DMS153 (cell line): ENCODE results near the gene PTGDS.
A peak's percentile ranks its signal among the peaks of the same experiment; 100 is the strongest.

Experiments used
- DNase-seq: peaks from one replicate; lab custom pipeline; 2025; lab: John Stamatoyannopoulos, UW

The PTGDS gene

DNA sequence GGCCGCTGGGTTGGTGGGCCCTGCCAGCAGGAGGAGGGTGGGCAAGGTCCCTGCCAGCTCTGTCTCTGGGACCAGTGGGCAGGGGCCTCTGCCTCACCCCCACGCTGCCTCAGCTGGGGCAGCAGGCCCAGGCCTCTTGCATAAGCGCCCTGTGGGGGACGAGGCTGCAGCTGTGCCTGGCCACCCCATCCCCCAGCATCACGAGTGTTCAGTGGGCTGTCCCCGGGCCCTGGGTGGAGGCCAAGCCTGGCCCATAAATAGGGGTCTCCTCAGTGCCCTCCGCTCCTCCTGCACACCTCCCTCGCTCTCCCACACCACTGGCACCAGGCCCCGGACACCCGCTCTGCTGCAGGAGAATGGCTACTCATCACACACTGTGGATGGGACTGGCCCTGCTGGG, at the start of gene PTGDS:
Gene PTGDS, plus strand, starts transcription at position 282 of the 400 bp plus-strand sequence. Its CDS starts 75 bp downstream, at position 357.
- no peak for DNase-seq

DNA sequence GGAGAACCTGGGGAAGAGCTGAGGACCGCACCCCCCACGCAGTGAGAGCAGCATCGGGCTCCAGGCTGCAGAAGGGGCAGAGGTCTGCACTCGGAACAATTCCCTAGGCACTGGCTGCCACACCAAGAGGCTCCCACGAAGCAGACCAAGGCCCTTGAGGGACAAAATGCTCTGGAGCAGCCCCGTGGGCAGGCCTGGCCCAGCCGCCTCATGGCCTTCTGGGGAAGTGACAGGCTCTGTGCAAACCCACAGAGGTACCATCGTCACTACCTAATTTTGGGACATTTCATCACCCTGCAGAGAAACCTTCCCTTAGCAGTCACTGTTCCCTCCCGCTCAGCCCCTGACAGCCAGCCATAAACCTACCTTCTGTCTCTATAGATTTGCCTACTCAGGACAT, 48.7 kb upstream of the PTGDS start:
- DNase-seq, result no peak

DNA sequence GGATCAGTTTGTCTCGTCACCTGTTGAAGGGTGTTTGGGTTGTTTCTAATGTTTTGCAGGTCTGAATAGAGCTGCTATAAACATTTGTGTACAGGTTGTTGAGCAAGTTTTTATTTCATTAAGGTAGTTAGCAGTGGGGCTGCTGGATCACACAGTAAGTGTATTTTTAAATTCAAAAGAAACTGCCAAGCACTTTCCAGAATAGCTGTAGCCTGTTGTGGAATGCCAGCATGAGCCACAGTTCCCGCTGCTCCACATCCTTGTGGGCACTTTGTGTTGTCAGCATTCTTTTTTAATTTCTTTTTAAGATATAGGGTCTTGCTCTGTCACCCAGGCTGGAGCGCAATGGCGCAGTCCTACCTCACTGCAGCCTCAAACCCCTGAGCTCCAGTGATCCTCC, 47.3 kb upstream of the PTGDS start:
- no peak for DNase-seq

DNA sequence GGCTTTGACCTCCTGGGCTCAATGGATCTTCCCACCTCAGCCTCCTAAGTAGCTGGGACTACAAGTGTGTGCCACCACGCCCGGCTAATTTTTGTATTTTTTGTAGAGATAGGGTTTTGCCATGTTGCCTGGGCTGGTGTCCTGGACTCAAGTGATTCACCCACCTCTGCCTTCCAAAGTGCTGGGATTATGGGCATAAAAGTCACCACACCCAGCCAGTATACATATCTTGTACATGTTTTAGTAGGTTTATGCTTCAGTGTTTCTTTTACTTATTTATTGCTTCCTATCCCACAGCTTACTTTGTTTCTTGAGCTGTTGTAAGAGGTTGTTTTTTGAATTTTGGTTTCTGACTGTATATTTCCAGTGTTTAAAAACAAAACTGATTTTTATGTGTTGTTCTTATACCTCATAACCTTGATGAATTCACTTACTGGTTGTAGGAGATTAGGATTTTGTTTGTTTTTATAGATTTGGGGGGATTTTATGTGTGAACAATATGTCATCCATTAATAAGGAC, 45.6 kb upstream of the PTGDS start:
- DNase-seq, result no peak

DNA sequence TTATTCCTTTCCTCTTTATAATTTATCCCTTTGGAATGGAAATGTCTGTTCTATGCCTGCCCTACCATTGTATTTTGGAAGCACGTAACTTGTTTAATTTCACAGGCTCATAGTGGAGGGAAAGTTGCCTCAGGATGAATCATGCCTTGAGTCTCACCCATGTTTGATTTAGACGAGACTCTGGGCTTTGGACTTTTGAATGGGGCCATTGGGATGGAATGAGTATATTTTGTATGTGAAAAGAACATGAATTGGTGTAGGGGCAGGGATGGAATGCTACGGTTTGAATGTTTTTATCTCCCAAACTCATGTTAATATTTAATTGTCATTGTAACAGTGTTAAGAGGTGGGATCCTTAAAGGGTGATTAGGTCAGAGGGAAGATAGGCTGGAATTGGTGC, 43.0 kb upstream of the PTGDS start:
- no peak for DNase-seq

DNA sequence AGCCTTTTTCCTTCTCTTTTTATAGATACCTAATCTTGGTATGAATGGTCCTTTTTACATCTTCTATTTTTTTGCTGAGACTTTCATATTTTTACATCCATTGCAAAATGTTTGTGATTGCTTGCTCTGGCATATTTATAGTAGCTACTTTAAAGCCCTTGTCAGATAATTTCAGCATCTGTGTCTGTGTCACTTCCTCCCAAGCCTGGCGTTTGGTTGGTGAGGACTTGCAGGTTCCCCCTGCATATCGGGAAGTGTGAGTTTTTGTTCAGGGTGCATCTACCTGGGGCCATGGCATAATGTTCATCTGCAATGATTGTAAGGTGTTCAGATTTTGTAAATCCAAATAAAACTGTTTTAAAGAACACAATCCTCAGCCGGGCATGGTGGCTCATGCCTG, 41.7 kb upstream of the PTGDS start:
- DNase-seq, result no peak

DNA sequence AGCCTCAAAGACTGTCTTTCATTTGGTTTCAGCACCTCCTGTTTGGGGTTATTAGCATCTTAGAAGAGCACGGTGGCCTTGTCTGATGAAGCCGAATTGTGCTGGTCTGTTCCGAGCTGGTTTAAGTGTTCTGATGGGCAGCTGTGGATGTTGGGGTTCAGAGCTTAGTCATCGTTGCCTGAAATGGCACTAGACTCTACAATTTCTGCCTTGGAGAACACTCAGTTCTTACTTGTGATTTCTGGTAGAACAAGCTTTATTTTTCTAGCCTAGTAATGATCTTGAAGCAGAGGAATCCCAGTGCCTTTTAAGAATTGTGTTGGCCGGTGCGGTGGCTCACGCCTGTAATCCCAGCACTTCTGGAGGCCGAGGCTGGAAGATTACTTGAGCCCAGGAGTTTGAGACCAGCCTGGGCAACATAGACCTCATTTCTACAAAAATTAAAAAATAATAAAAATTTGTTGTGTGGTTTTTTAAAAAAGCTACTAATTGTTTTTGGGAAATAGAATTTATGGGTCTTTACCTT, 40.6 kb upstream of the PTGDS start:
- DNase-seq, result no peak

DNA sequence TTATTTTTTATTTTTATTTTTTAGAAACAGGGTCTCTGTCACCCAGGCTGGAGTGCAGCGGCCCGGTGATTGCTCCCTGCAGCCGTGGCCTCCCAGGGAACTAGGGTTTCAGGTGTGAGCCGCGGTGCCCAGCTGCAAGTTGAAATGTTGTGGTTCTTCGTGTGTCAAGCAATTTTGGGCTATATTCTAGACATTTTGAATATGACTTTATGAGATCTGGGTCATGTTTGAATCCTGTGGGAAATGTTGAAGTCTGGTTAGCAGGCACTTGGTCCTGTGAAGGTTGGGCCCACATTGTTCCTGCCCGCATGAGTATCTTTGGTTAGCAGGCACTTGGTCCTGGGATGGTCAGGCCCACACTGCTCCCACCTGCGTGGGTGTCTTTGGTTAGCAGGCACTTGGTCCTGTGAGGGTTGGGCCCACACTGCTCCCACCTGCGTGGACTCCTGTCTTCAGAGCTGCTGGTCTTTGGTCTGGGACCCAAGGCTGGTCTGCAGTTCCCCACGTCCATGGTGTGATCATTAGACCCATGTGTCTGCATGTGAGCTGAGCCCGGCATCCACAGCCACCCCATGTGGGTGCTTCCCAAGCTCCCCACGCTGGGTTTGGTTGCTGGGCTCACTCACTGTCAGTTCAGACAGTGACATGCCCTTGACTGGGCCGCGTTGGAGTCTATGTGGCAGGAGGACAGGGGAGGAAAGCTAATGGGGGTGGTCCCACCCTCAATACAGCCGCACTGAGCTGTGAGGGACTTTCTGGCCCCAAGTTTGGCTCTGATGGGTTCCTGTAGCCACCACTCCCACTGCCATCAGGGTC, 39.9 kb upstream of the PTGDS start:
- DNase-seq, result no peak

DNA sequence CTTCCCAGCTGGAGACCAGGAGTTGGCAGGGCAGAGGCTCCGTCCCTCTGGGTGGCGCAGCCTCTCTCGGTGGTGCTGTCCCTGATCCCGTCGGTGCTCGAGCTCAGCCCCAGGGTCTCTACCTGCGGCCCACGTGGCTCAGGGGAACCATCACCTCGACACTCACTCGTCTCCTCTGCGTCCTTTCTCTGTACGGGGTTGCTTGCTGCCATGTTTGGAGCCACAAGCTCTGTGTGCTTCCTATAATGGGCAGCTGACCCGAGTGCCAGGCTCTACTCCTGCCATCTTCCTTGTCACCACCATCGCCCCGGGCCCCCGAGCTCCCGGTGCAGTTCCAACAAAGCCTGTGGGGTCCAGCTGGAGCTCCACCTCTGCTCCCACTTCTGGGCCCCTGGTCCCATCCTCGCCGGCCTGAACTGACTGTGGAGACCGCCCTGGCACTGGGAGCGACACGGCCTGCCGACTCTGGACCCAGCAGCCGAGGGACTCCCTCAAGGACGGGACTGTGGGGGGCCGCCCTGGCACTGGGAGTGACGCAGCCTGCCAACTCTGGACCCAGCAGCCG, 37.8 kb upstream of the PTGDS start:
- no peak for DNase-seq

DNA sequence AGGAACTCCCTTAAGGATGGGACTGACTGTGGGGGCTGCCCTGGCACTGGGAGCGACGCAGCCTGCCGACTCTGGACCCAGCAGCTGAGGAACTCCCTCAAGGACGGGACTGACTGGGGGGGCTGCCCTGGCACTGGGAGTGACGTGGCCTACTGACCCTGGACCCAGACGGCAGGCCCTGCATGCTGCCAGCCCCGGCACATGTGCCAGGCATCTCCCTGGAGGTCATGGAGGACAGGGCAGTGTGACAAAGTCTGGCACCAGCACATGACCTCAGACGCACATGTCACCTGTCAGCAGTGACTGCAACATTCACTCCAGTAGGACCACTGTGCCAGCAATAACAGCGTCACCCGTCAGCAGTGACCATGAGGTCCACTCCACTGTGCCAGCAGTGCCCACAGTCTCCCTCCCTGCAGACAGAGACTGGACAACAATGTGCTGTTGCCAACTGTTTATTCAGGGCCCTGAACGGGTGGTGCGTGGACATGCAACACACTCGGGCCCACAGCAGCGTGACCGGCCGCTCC, 37.2 kb upstream of the PTGDS start:
- no peak for DNase-seq

DNA sequence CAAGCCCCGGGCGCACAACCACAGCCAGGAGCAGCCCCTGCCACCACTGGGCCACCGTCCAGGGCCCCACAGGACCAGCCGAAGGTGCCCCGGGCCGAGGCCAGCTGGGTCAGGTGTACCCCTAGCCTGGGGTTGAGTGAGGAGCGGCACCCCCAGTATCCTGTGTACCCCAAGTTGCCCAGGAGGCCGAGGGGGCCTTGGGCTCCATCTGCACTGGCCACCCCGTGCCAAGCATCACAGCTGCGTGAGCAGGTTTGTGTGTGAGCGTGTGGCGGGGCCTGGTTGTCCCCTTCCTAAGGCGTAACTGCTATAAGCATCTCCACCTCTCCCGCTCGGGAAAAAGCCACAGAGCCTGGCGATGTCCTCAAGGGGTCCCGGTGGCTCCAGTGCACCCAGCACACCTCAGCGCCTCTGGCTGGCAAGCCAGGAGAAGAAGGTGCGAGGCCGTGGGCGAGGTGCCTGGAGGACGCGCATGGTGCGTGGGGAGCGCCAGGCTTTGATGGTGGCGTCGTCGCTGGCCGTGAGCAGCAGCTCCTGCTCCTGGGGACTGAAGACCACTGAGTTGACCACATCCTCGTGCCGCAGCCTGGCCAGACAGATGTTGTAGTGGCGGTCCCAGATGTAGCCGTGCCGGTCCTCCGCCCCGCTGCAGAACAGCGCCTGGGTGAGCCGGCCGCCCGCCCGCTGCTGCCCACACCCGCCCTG, 36.6 kb upstream of the PTGDS start:
- DNase-seq, result no peak

DNA sequence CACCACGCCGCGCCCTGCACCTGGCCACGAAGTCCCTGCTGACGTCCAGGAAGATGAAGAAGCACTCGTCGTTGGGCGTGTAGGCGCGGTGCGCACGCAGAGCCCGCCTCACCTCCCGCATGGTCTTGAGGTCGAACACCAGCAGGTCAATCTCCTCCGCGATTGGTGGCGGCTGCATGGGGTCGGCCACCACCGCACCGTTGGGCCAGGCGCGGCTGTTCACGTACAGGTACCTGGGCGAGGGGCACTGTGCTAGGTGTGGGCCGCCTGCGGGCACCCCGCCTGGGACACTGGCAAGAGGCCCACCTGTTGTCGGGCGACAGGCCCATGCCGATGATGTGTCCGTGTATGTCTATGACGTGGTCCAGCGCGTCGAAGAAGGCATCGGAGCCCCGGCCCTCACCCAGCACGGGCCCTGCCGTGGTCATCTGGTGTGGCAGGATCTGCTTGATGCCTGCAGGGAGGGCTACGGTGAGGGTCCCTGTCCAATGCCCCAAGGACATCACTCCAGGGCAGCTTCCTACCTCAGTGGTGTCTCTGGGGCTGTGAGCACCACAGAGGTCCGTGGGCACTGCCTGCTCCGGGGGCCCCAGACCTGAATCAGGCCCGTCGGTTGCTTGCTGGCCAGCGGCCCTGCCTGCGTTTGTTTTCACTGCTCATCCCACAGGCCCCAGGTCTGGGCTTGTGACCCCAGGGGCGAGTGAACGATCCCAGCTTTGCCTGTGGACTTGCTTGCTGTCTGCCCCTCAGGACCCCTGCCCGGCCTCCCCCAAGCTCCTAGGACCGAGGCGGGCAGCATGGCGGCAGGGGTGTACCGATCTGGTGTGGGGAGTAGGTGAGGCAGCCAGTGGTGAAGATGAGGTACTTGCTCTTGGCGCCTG, 35.8 kb upstream of the PTGDS start:
- no peak for DNase-seq

DNA sequence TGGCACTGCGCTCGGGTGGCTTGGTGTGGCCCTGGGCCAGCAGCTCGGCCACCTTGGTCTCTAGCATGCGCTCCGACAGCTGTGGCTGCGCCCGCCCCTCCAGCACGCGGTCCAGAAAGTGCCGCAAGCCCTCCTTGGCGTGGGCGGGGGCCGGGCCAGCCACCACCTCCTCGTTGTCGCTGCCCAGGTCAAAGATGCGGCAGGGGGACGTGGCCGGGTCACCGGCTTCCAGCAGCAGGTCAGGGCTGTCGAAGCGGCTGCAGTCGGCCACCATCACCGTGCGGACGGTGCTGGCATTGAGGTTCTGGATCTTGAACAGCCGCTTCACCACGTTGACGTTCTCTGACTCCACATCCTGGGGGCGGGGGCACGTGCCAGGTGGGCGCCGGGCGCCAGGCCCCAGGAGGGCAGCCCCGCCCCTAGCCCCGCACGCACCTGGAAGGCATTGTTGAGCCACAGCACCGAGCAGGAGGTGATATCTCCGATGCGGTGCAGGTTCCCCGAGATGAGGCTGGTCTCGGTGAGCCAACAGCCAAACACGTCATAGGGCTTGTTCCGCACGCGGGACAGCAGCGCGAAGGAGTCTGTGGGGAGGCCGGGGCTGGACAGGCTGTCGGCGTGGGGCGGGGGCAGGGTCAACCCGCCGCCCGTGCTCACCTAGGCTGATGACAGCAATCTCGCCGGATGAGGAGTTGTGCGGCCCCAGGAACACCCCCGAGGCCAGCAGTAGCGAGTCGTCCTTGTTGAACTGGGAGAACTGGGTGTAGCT, 35.0 kb upstream of the PTGDS start:
- DNase-seq, result no peak

DNA sequence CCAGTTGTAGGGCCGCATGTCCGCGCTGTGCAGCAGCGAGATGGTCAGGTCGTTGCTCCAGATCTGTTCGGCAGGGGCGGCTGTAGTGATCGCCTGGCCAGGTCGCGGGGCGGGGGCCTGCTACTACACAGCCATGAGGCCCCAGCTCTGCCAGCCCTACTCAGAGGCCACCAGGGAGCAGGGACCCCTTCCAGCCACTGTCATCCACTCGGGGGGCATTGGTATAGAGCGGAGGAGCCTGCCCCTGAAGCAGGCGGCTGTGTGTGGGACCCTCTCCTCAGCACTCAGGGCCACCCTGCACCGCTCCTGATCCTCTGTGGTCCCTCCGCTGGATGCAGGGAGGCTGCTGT, 34.4 kb upstream of the PTGDS start:
- no peak for DNase-seq

DNA sequence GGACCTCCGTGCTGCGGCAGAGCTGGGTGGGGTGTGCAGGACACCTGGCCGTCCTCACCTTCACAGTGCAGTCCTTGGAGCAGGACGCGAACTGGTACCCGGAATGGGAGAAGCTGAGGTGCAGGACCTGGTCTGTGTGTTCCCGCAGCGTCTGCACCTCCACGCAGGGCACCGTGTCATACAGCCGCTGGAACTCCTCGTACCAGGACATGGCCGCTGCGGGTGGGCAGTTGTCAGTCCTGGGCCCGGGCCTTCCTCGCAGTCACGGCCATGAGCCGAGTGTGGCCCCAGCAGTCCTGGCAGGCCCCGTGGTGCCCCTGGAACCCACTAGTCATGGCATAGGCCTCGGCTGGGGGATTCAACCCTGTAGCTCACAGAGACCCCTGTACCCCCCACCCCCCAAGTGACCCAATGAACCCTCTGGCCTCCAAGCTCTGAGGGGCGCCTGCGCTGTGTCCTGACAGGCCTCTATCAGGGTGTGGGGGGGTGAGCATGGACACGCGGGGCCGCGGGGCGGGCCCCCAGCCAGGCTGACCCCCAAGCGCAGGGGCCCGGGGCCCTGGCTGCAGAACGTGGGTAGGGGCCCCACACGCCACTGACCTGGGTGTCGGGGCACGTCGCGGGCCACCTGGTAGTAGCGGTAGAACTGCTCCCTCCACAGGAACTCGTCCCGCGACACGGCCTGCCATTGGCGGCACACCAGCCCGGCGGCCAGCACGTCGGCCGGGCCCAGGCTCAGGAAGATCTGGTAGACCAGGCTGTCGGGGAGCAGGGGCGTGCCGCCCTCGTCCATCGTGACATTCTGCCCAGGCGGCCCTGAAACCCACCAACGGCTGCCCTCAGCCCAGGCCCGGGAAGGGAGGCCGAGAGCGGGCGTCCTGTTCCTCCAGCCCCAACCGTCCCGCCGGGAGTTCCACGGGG, 33.8 kb upstream of the PTGDS start:
- no peak for DNase-seq

DNA sequence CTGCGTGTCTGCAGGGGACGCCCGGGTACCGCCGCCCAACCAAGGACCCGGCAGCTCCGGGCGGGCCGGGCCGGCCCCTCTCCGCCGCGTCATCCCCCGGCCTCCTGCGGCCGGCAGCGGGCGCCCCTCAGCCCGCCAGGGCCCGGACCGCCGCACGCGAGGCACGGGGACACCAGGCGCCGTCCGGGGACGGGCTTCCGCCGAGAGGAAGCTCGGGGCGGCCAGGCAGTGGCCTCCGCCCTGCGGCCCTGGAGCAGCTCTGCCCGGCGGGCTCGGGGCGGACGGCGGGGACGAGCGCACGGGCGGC, 33.1 kb upstream of the PTGDS start:
- no peak for DNase-seq

DNA sequence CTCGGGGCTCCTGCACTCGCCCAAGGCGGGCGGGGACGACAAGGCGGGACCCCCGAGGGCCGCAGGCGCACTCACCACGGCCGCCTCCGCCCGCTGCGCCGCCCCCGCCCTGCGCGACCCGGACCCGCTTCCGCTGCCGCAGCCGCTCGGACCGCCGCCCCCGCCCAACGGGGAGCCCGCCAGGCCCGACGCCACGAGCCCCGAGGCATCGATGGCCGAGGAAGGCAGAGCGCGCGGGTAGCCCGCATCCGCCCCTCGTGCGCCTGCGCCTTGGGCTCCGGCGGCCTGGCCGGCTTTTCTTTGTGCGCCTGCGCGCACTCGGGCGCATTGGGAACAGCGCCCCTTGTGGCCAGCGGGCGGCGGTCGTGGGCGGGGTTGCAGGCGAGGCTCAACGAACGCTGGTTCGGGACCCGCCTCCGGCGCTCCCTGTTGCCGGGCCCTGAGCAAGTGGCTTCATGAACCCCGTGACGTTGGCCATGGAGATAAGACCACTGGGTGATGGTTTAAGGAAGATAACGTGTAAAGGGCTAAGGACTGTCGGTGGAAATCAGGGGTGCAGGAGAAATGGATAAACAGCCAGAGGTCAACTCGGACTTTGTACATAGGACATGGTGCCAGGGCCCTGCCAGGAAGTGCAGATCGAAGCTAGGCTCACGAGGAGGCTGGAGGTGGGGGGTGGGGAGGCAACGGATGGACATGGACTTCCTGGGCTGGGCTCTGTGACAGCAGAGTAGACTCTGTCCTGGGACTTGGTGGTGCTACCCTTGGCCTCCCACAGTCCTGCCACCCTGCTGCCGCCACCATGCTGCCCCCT, 32.6 kb upstream of the PTGDS start, which contains the start of the genes C8G and FBXW5:
Gene C8G, plus strand, starts transcription at position 725 of the 814 bp plus-strand sequence. Its CDS starts 78 bp downstream, at position 803.
Gene FBXW5, minus strand, starts transcription at position 220 of the 814 bp plus-strand sequence. CDS start 655 bp downstream, outside the sequence.
- peak; percentile 82 for DNase-seq

DNA sequence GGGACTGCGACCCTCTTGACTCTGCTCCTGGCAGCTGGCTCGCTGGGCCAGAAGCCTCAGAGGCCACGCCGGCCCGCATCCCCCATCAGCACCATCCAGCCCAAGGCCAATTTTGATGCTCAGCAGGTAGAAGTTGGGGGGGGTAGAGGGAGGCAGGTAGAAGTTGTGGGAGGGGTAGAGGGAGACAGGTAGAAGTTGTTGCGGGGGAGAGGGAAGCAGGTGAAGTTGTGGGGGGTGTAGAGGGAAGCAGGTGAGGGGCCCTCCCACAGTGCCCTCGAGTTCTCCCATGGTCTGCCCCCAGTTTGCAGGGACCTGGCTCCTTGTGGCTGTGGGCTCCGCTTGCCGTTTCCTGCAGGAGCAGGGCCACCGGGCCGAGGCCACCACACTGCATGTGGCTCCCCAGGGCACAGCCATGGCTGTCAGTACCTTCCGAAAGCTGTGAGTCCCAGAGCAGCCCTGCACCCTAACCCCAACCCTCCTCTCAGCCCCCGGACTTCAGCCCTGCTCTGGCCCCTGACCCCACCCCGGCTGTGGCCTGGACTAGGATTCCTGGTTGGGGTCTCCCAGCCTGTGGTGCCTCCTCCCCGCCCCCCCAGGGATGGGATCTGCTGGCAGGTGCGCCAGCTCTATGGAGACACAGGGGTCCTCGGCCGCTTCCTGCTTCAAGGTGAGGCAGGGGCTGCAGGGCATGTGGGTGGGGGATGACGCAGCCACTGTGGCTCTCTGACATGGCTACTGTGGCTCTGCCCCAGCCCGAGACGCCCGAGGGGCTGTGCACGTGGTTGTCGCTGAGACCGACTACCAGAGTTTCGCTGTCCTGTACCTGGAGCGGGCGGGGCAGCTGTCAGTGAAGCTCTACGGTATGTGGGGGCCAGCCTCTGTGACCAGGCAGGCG, 31.7 kb upstream of the PTGDS start:
- no peak for DNase-seq
